B cell (primary cell): ENCODE results near the gene SSH3. TPM values are rescaled to one million over a fixed set of nuclear protein-coding genes. Genes with fewer than 3 reads are reported as not detected.
A peak's percentile ranks its signal among the peaks of the same experiment; 100 is the strongest.

Source experiments
- ATAC-seq: fragments of 200-7000 bp; cut with Tn5 transposase; one replicate; pipeline ENCODE4 v1.10.0; 2021; ENCODE audit warnings: low read depth, mild to moderate bottlenecking, moderate number of reproducible peaks, moderate library complexity
- CTCF ChIA-PET: fragments of 350-600 bp; sonication (Branson Sonifier 250); formaldehyde crosslinking; loops from one replicate; lab custom pipeline; 2021; ENCODE audit warnings: antibody characterized with exemption, inconsistent platforms; lab: Charles Lee
- POLR2A ChIA-PET: fragments of 350-600 bp; sonication (Branson Sonifier 250); formaldehyde crosslinking; loops from one replicate; lab custom pipeline; 2021; ENCODE audit warnings: antibody characterized with exemption; lab: Charles Lee
- DNase-seq: peaks from one replicate; pipeline ENCODE4 v3.0.0; 2013
- H2AFZ ChIP-seq: 2 replicates; pipeline ENCODE4 v1.6.1; 2012; ENCODE audit warnings: mild to moderate bottlenecking, low read depth, low read length; ENCODE audit not compliant: insufficient read depth, poor library complexity, severe bottlenecking
- H3K27ac ChIP-seq, 2 donors: 1 replicate in 1 of 2; 2 replicates in 1 of 2; pipeline ENCODE4 v1.5.1; 2012 to 2013; ENCODE audit warnings: low read length in 2 of 2, mild to moderate bottlenecking in 2 of 2, moderate library complexity in 1 of 2
- H3K27me3 ChIP-seq, 4 experiments: fragments of 200-600 bp in 1 of 4; sonication (generic) in 1 of 4; replicated peaks in 1 of 4; 1 replicate in 2 of 4; 2 replicates in 2 of 4; pipeline versions ENCODE4 v1.6.1 to v1.7.0; 2013 to 2016; ENCODE audit warnings: low read length in 3 of 4, mild to moderate bottlenecking in 2 of 4, mixed read lengths in 1 of 4, moderate library complexity in 1 of 4; ENCODE audit not compliant: insufficient read depth in 4 of 4, control insufficient read depth in 3 of 4; ENCODE audit errors: control extremely low read depth in 1 of 4
- H3K36me3 ChIP-seq, 2 experiments: replicated peaks in 1 of 2; 1 replicate in 1 of 2; 2 replicates in 1 of 2; pipeline versions ENCODE4 v1.6.1 to v1.7.1; 2013; ENCODE audit warnings: low read length in 1 of 2; ENCODE audit not compliant: insufficient read depth in 2 of 2, control insufficient read depth in 1 of 2; ENCODE audit errors: control extremely low read depth in 1 of 2, extremely low read depth in 1 of 2
- H3K4me1 ChIP-seq, 2 donors: fragments of 200-600 bp in 1 of 2; sonication (generic) in 1 of 2; 1 replicate in 1 of 2; 2 replicates in 1 of 2; pipeline versions ENCODE4 v1.5.1 to v1.6.1; 2013 to 2017; ENCODE audit warnings: low read length in 2 of 2; ENCODE audit not compliant: control insufficient read depth in 2 of 2, insufficient read depth in 2 of 2
- H3K4me2 ChIP-seq: replicated peaks from 2 replicates; pipeline ENCODE3; 2012; ENCODE audit warnings: mild to moderate bottlenecking, low read depth, low read length; ENCODE audit not compliant: poor library complexity, severe bottlenecking
- H3K4me3 ChIP-seq, 5 experiments: fragments of 200-600 bp in 1 of 5; sonication (generic) in 1 of 5; 1 replicate in 3 of 5; 2 replicates in 2 of 5; pipeline versions ENCODE4 v1.5.1 to v1.7.0; 2011 to 2016; ENCODE audit warnings: low read length in 4 of 5, mild to moderate bottlenecking in 4 of 5, low read depth in 2 of 5, control low read depth in 1 of 5, moderate library complexity in 1 of 5; ENCODE audit not compliant: insufficient read depth in 1 of 5; ENCODE audit errors: control extremely low read depth in 1 of 5, extremely low read depth in 1 of 5
- H3K79me2 ChIP-seq: fragments of 200-600 bp; sonication (generic); one replicate; pipeline ENCODE4 v1.6.0; 2016; ENCODE audit warnings: low read length; ENCODE audit not compliant: control insufficient read depth, insufficient read depth
- H3K9ac ChIP-seq: fragments of 200-600 bp; sonication (generic); 2 replicates; pipeline ENCODE4 v1.6.1; 2017; ENCODE audit warnings: mild to moderate bottlenecking, low read length, moderate library complexity
- H3K9me3 ChIP-seq, 3 donors: one replicate each; pipeline versions ENCODE4 v1.6.1 to v1.7.1; 2013; ENCODE audit warnings: low read length in 2 of 3; ENCODE audit not compliant: control insufficient read depth in 2 of 3, insufficient read depth in 1 of 3; ENCODE audit errors: control extremely low read depth in 1 of 3
- H4K20me1 ChIP-seq: 2 replicates; pipeline ENCODE4 v1.6.0; 2012; ENCODE audit warnings: mild to moderate bottlenecking, low read length; ENCODE audit not compliant: insufficient read depth, control insufficient read depth, poor library complexity, severe bottlenecking
- H3K27ac Mint-ChIP-seq: one replicate; pipeline ENCODE4 v1.8.0; 2021; ENCODE audit warnings: mixed read lengths
- H3K27me3 Mint-ChIP-seq: one replicate; pipeline ENCODE4 v1.8.0; 2021; ENCODE audit warnings: mixed read lengths
- H3K4me1 Mint-ChIP-seq: one replicate; pipeline ENCODE4 v1.8.0; 2021; ENCODE audit warnings: mixed read lengths
- H3K4me3 Mint-ChIP-seq: one replicate; pipeline ENCODE4 v1.8.0; 2021; ENCODE audit warnings: mixed read lengths
- H3K9me3 Mint-ChIP-seq: one replicate; pipeline ENCODE4 v1.8.0; 2022; ENCODE audit warnings: mixed read lengths; ENCODE audit not compliant: insufficient read depth
- CTCF ChIP-seq: fragments of 200-600 bp; IDR thresholded peaks from one replicate; pipeline ENCODE4 v1.8.0; 2022; ENCODE audit warnings: antibody characterized with exemption, mild to moderate bottlenecking
- EZH2 ChIP-seq: IDR thresholded peaks from 2 replicates; pipeline ENCODE4 v1.6.1; 2012; ENCODE audit warnings: borderline replicate concordance, low read depth, mild to moderate bottlenecking, moderate library complexity, low read length; ENCODE audit not compliant: insufficient read depth, poor library complexity, severe bottlenecking
- WGBS: methylation state at CpG from one replicate; pipeline ENCODE4 v1.1.5; 2013; ENCODE audit warnings: missing lambda C conversion rate; ENCODE audit not compliant: insufficient coverage; 5-methylcytosine and 5-hydroxymethylcytosine counted together
- intact Hi-C: fragments of 100-400 bp; cut with micrococcal nuclease; formaldehyde crosslinking; loops from one replicate; pipeline ENCODE4 v1.10.0; 2022
- polyA plus RNA-seq: library from polyadenylated mRNA; depleted of rRNA; stranded (reverse); fragments of >200 nt; gene quantifications from 2 replicates; pipeline ENCODE4 v1.2.3, GENCODE V29; 2012
- total RNA-seq, 2 donors: library from RNA; stranded (reverse); fragments of 120-200 nt in 1 of 2; gene quantifications; 1 replicate in 1 of 2; 2 replicates in 1 of 2; pipeline versions ENCODE4 v1.2.3 to v1.2.4, GENCODE V29; 2013 to 2022

The SSH3 gene
- total and polyA plus RNA-seq, 2 donors (not counting 1 experiment from before 2014, with no cell fraction given), result 4.0 to 7.2 TPM

DNA sequence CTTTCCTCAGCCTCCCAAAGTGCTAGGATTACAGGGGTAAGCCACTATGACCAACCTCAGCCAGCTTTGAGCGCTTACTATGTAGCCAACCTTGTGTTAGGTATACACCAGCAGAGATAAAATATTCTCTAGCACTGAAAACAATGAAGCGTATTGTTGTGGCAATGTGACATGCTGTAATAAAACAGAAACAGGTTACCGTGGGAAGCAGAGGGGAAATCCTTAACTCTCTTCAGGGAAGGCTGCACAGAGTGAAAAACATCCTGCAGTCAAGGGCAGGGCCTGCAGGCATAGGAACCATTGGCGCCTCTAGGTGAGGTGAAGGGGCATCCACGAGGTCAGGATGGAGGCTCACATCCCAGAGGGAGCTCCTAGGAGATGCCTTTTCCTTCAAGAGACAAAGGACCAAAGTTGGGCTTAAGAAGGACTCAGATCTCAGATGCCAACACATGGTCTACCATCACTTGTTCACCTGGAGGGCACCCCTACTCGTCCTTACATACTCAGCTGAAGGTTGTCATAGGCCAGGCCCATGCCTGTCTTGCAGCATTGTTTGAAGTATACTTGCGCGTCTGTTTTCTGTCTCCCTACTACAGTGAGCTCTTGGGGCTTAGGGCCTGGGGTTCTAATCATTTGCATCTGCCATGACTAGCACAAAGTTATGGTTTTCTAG lies 42.1 kb downstream of the SSH3 start:
- H3K27me3 Mint-ChIP-seq, result no peaks in the 10 kb centered on the region
- peak overlapping the region; percentile 88 for H3K27ac Mint-ChIP-seq
- Histone ChIP-seq H3K9ac (no peak overlapping the region), H3K27ac (peak overlapping the region; percentile 61 to 84), H3K4me2 (peak overlapping the region; percentile 51), H3K4me3 (no peak overlapping the region), H4K20me1 (no peaks in the 10 kb centered on the region), H3K79me2 (peaks cover 36% of the 10 kb centered on the region), H3K36me3 (no peaks in the 10 kb centered on the region), H2AFZ (peak overlapping the region; percentile 24), H3K9me3 (peaks cover 0 to 4% (median 0%) of the 10 kb centered on the region in 3 donors), H3K27me3 (no peaks in the 10 kb centered on the region), H3K4me1 (peaks cover 59 to 72% of the 10 kb centered on the region in 2 donors)
- CTCF ChIA-PET, result interaction anchor here (0.7 to 39.5 kb wide), 27 partner anchors 10 to 310 kb away, joined by 3 to 2379 read pairs (median 5); partner anchors contain the start of genes ANKRD13D, CLCF1, GRK2 and PITPNM1
- DNase-seq (peak; percentile 59), ATAC-seq (peak; percentile 49)
- POLR2A ChIA-PET, result interaction anchor here (0.6 to 2.7 kb wide), 12 partner anchors 8 to 112 kb away, joined by 3 to 16 read pairs (median 5); partner anchors contain the start of genes ANKRD13D, CLCF1 and POLD4
- TF ChIP-seq CTCF (no peak), EZH2 (no peak)
- WGBS, result 51% methylated on average over 5 of the region's 8 CpGs
- H3K9me3 Mint-ChIP-seq, result no peaks in the 10 kb centered on the region
- peak overlapping the region; percentile 77 for H3K4me3 Mint-ChIP-seq
- intact Hi-C loops, result loop anchor here (1.0 to 10.0 kb wide), 2 partner anchors 8 to 231 kb away; partner anchors contain the start of genes KDM2A and POLD4
- H3K4me1 Mint-ChIP-seq, result peaks cover 65% of the 10 kb centered on the region
